GM12892 (cell line): ENCODE data around the gene TENM4.

Experiments used
- DNase-seq: peaks from one replicate; pipeline ENCODE4 v3.0.0; 2011; ENCODE audit not compliant: insufficient read length
- FAIRE-seq: peaks from 2 replicates; lab custom pipeline; 2011; peaks lifted over from hg19 to GRCh38; lab: Jason Lieb, UNC
- POLR2A ChIP-seq: IDR thresholded peaks from 2 replicates; pipeline ENCODE4 v1.6.1; 2011; ENCODE audit warnings: low read depth, low read length, control low read depth
- POLR2AphosphoS5 ChIP-seq: IDR thresholded peaks from 2 replicates; pipeline ENCODE4 v1.6.1; 2011; ENCODE audit warnings: low read depth, low read length, control low read depth
- TAF1 ChIP-seq: IDR thresholded peaks from 2 replicates; pipeline ENCODE4 v1.6.1; 2011; ENCODE audit warnings: low read depth, mild to moderate bottlenecking, control low read depth, low read length, borderline replicate concordance

Gene TENM4

GRCh38 chr11:79432138-79432537 lies 8.7 kb downstream of the TENM4 start:
- no peak for DNase-seq
- TF ChIP-seq POLR2AphosphoS5 = no peak
- FAIRE-seq = no peak

- FAIRE-seq = no peak
These were observed 9.3 kb downstream of the TENM4 start for GRCh38 chr11:79431535-79431934.

GRCh38 chr11:79430280-79430679 lies 10.6 kb downstream of the TENM4 start:
- TF ChIP-seq TAF1 = no peak
- no peak for TF ChIP-seq POLR2AphosphoS5
- TF ChIP-seq POLR2A = no peak
- DNase-seq (no peak), FAIRE-seq (no peak)

More at GRCh38 chr11:79431535-79431934, 9.3 kb downstream of the TENM4 start:
- no peak for TF ChIP-seq POLR2AphosphoS5
- TF ChIP-seq POLR2A = no peak
- TF ChIP-seq TAF1 = no peak
- DNase-seq = no peak

DNA sequence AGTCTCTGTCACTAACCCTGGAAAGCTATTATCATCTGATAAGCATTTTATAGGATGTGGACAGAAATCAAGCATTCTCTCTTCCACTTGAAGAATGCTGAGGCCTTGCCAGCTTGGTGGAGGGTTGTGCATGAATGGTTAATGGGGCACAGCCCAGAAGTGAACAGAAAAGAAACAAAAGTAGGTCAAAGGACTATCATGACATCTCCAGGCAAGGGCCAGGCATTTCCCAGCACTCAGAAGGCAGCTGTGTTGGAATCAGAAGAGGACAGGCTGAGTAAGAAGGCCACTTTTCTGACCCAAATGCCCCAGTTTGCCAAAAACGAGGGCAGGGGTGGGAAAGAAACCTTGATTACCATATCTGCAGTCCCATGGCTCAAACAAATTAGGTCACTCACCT lies 12.4 kb downstream of the TENM4 start:
- TF ChIP-seq POLR2A (no peak), POLR2AphosphoS5 (no peak), TAF1 (no peak)
- DNase-seq (no peak), FAIRE-seq (no peak)

- no peak for DNase-seq
- TF ChIP-seq POLR2A (no peak), POLR2AphosphoS5 (no peak), TAF1 (no peak)
- no peak for FAIRE-seq
These were observed 13.1 kb downstream of the TENM4 start for GRCh38 chr11:79427611-79428327.

- FAIRE-seq (no peak), DNase-seq (no peak)
- TF ChIP-seq TAF1 (no peak), POLR2A (no peak), POLR2AphosphoS5 (no peak)
These were observed 13.7 kb downstream of the TENM4 start for GRCh38 chr11:79427126-79427525.

- FAIRE-seq (no peak), DNase-seq (no peak)
- TF ChIP-seq POLR2AphosphoS5 = no peak
- no peak for TF ChIP-seq TAF1
- TF ChIP-seq POLR2A = no peak
These were observed 15.4 kb downstream of the TENM4 start for GRCh38 chr11:79425463-79425862.

- FAIRE-seq (no peak), DNase-seq (no peak)
- TF ChIP-seq POLR2AphosphoS5 (no peak), TAF1 (no peak), POLR2A (no peak)
These were observed 17.1 kb downstream of the TENM4 start for GRCh38 chr11:79423736-79424135.

GRCh38 chr11:79422866-79423265 lies 18.0 kb downstream of the TENM4 start:
- DNase-seq = no peak
- no peak for FAIRE-seq

DNA sequence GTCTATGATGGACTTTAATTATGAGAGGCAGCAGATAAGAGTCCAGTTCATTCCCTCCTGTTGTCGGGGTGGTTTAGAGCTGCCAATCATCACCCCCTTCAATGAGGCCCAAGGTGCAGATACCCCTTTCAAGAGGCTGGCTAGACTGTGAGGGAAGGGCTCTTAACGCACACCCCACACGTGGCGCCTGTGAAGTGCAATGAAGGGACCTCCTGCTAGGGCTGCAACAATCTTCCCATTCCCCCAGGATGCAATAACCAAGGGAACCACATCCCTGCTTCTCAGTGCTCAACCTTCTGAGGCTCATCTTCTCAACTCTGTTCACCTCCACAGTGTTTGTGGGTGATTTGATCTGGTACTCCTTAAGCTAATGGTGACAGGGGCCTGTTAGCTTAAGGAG lies 19.0 kb downstream of the TENM4 start:
- FAIRE-seq (no peak), DNase-seq (no peak)
- TF ChIP-seq POLR2AphosphoS5 (no peak), TAF1 (no peak), POLR2A (no peak)

More at GRCh38 chr11:79422866-79423265, 18.0 kb downstream of the TENM4 start:
- TF ChIP-seq TAF1 (no peak), POLR2AphosphoS5 (no peak), POLR2A (no peak)

DNA sequence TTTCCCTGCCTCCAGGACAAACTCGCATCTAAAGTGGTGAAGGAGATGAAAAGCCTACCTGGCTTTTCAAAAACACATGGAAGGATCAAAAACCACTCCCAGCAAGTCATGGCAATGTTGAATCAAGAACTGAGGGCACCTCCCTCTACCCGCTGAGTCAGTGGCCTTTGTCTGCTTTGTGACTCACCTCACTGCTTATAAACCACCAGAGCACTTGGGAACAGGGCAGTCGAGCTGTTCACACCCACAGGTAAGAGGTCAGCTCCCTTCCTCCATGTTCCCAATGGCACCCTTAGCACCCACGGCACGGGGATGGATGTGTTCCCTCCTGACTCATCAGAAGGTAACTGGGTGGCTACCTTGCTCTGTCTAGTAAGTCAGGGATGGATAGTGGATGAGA lies 21.7 kb downstream of the TENM4 start:
- TF ChIP-seq POLR2AphosphoS5 (no peak), TAF1 (no peak), POLR2A (no peak)
- DNase-seq = no peak
- no peak for FAIRE-seq

GRCh38 chr11:79418241-79418640 lies 22.6 kb downstream of the TENM4 start:
- no peak for FAIRE-seq
- DNase-seq = no peak
- TF ChIP-seq TAF1 (no peak), POLR2A (no peak), POLR2AphosphoS5 (no peak)
